Erythroblast (primary cell): ENCODE data around the gene SDK2.

Source experiments
- GATA1 ChIP-seq: IDR thresholded peaks from 2 replicates; pipeline ENCODE4 v1.6.1; 2011; ENCODE audit warnings: low read depth, mild to moderate bottlenecking, control low read depth, low read length, moderate library complexity
- POLR2A ChIP-seq: IDR thresholded peaks from 2 replicates; pipeline ENCODE4 v1.6.1; 2011; ENCODE audit warnings: mild to moderate bottlenecking, low read length

DNA sequence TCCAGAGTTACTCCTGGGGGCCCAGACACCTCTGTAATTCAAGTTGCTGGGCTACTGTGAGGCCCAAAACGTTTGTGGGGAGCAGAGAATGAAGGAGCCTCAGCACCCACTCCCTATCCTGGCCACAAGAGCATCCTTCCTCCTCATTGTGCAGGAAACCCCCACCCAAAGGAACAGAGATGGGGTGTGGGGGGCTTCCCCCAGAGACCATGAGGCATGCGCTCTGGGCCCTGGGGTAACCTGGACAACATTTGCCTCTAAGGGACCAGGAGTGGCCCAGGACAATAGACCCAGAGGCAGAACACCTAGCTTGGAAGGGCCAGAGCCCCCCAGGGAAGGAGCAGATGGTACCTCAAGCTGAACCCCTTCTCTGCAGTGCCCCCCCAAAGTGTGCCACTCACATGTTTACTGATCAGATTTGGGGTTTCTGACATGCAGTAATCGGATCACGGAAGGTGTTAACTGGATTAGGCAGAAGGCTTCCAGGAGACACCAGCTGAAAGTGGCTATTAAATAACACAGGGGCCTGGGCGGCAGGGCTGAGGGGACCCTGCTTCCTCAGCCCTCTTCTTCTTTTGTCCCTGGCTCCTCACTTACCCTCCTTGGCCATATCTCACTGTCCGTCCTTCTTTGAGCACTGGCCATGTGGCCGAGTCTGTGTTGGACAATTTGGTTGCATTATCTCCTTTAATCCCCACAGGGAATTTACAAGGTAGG lies 50.8 kb downstream of the SDK2 start:
- TF ChIP-seq POLR2A = no peak
- no peak for TF ChIP-seq GATA1
